ENCODE measurements around the gene EFS.

- TF ChIP-seq CTCF (IDR thresholded peaks at IDR 0.05) (no peak), POLR2A (IDR thresholded peaks at IDR 0.05; ENCODE audit: low read depth) (no peak)
Measured at GRCh38 chr14:23406725-23407355, 41.9 kb upstream of the EFS start.
